Thyroid gland (tissue), 4 donors: ENCODE data around the gene MNAT1.

Experiments
- POLR2A ChIP-seq, 2 donors: fragments of 450-650 bp; IDR thresholded peaks; one replicate each; pipeline ENCODE4 v1.6.1; 2017; ENCODE audit warnings: antibody characterized with exemption in 2 of 2, mild to moderate bottlenecking in 2 of 2, moderate library complexity in 1 of 2
- TF ChIP-seq, protein P1 (sequence below), 6 experiments: fragments of 200-600 bp in 3 of 6; fragments of 450-650 bp in 3 of 6; sonication (generic) in 3 of 6; IDR thresholded peaks; one replicate each; pipeline ENCODE4 v1.5.1; 2016 to 2019; ENCODE audit warnings: antibody characterized with exemption in 6 of 6, mild to moderate bottlenecking in 2 of 6, inconsistent platforms in 1 of 6, moderate library complexity in 1 of 6

DNA sequence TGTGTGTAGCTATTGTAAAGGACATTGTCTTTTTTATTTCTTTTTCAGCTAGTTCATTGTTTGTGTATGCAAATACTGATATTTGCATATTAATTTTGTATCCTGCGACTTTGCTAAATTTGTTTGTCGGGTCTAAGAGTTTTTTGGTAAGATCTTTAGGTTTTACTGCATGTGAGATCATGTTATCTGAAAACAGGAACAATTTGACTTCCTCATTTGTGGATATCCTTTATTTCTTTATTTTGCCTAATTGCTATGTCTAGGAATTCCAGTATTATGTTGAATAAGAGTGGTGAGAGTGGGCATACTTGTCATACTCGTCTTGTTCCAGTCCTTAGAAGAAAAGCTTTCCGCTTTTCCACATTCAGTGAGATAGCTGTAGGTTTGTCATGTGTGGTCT lies 39.2 kb upstream of the MNAT1 start:
- TF ChIP-seq, protein P1, sequence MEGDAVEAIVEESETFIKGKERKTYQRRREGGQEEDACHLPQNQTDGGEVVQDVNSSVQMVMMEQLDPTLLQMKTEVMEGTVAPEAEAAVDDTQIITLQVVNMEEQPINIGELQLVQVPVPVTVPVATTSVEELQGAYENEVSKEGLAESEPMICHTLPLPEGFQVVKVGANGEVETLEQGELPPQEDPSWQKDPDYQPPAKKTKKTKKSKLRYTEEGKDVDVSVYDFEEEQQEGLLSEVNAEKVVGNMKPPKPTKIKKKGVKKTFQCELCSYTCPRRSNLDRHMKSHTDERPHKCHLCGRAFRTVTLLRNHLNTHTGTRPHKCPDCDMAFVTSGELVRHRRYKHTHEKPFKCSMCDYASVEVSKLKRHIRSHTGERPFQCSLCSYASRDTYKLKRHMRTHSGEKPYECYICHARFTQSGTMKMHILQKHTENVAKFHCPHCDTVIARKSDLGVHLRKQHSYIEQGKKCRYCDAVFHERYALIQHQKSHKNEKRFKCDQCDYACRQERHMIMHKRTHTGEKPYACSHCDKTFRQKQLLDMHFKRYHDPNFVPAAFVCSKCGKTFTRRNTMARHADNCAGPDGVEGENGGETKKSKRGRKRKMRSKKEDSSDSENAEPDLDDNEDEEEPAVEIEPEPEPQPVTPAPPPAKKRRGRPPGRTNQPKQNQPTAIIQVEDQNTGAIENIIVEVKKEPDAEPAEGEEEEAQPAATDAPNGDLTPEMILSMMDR (IDR thresholded peaks at IDR 0.05), result no peak
- no peak for TF ChIP-seq POLR2A (IDR thresholded peaks at IDR 0.05)
